ENCODE measurements around the gene NCOA7. TPM values are rescaled to one million over a fixed set of nuclear protein-coding genes. Genes with fewer than 3 reads are reported as not detected.
"Not testable (repeated sequence)": the region's sequence is repeated elsewhere in the genome, so short reads cannot be mapped to it uniquely, and the experiment has no call there.

Gene NCOA7
- total RNA-seq, 1 donor from 2014 or later = 6.3 TPM

GRCh38 chr6:125950293-125950692 lies 159.5 kb downstream of the NCOA7 start:
- Histone ChIP-seq H3K4me3 (ENCODE audit: low read length in 3 of 3) (no peak overlapping the region), H3K27ac (ENCODE audit: low read depth, low read length) (no peak overlapping the region), H3K27me3 (ENCODE audit: control insufficient read depth in 3 of 3, insufficient read depth in 3 of 3, low read length in 3 of 3) (peaks cover 0 to 11% (median 6%) of the 10 kb centered on the region in 3 donors), H3K9ac (ENCODE audit: low read depth in 1 of 3, low read length in 3 of 3) (no peak overlapping the region), H3K4me1 (ENCODE audit: control insufficient read depth in 3 of 3, insufficient read depth in 3 of 3, low read length in 3 of 3) (peaks cover 0 to 4% (median 0%) of the 10 kb centered on the region in 3 donors), H3K36me3 (ENCODE audit: control insufficient read depth in 3 of 3, insufficient read depth in 3 of 3, low read length in 3 of 3) (no peaks in the 10 kb centered on the region), H3K9me3 (ENCODE audit: control insufficient read depth in 3 of 3, low read length in 3 of 3) (no peaks in the 10 kb centered on the region)

GRCh38 chr6:125950716-125951115 lies 160.0 kb downstream of the NCOA7 start:
- H3K27ac ChIP-seq (ENCODE audit: low read depth, low read length); H3K4me3 ChIP-seq (ENCODE audit: low read length in 3 of 3); H3K9me3 ChIP-seq (ENCODE audit: control insufficient read depth in 3 of 3, low read length in 3 of 3); H3K9ac ChIP-seq (ENCODE audit: low read depth in 1 of 3, low read length in 3 of 3); H3K4me1 ChIP-seq (ENCODE audit: control insufficient read depth in 3 of 3, insufficient read depth in 3 of 3, low read length in 3 of 3); H3K36me3 ChIP-seq (ENCODE audit: control insufficient read depth in 3 of 3, insufficient read depth in 3 of 3, low read length in 3 of 3): not testable (repeated sequence)
- peaks cover 0 to 11% (median 6%) of the 10 kb centered on the region in 3 donors for H3K27me3 ChIP-seq (ENCODE audit: control insufficient read depth in 3 of 3, insufficient read depth in 3 of 3, low read length in 3 of 3)

- no peaks in the 10 kb centered on the region for H3K36me3 ChIP-seq (ENCODE audit: control insufficient read depth in 3 of 3, insufficient read depth in 3 of 3, low read length in 3 of 3)
Measured at GRCh38 chr6:125951323-125951722, 160.6 kb downstream of the NCOA7 start.

GRCh38 chr6:125952764-125953501 lies 162.2 kb downstream of the NCOA7 start:
- H3K27ac ChIP-seq (ENCODE audit: low read depth, low read length) = no peak overlapping the region
- H3K36me3 ChIP-seq (ENCODE audit: control insufficient read depth in 3 of 3, insufficient read depth in 3 of 3, low read length in 3 of 3) = peaks cover 0 to 3% (median 0%) of the 10 kb centered on the region in 3 donors
- H3K9me3 ChIP-seq (ENCODE audit: control insufficient read depth in 3 of 3, low read length in 3 of 3) = no peaks in the 10 kb centered on the region
- peaks cover 0 to 11% (median 9%) of the 10 kb centered on the region in 3 donors for H3K4me1 ChIP-seq (ENCODE audit: control insufficient read depth in 3 of 3, insufficient read depth in 3 of 3, low read length in 3 of 3)
- H3K4me3 ChIP-seq (ENCODE audit: low read length in 3 of 3) = no peak overlapping the region
- H3K27me3 ChIP-seq (ENCODE audit: control insufficient read depth in 3 of 3, insufficient read depth in 3 of 3, low read length in 3 of 3) = peaks cover 0 to 11% (median 6%) of the 10 kb centered on the region in 3 donors
- no peak overlapping the region for H3K9ac ChIP-seq (ENCODE audit: low read depth in 1 of 3, low read length in 3 of 3)

More at GRCh38 chr6:125951323-125951722, 160.6 kb downstream of the NCOA7 start:
- Histone ChIP-seq H3K27me3 (ENCODE audit: control insufficient read depth in 3 of 3, insufficient read depth in 3 of 3, low read length in 3 of 3) (peaks cover 0 to 11% (median 6%) of the 10 kb centered on the region in 3 donors), H3K9me3 (ENCODE audit: control insufficient read depth in 3 of 3, low read length in 3 of 3) (no peaks in the 10 kb centered on the region), H3K27ac (ENCODE audit: low read depth, low read length) (no peak overlapping the region), H3K4me1 (ENCODE audit: control insufficient read depth in 3 of 3, insufficient read depth in 3 of 3, low read length in 3 of 3) (peaks cover 0 to 4% (median 3%) of the 10 kb centered on the region in 3 donors), H3K4me3 (ENCODE audit: low read length in 3 of 3) (no peak overlapping the region), H3K9ac (ENCODE audit: low read depth in 1 of 3, low read length in 3 of 3) (no peak overlapping the region)

- Histone ChIP-seq H3K27ac (ENCODE audit: low read depth, low read length) (no peak overlapping the region), H3K4me1 (ENCODE audit: control insufficient read depth in 3 of 3, insufficient read depth in 3 of 3, low read length in 3 of 3) (peaks cover 4 to 17% (median 14%) of the 10 kb centered on the region in 3 donors), H3K9ac (ENCODE audit: low read depth in 1 of 3, low read length in 3 of 3) (no peak overlapping the region), H3K4me3 (ENCODE audit: low read length in 3 of 3) (no peak overlapping the region), H3K27me3 (ENCODE audit: control insufficient read depth in 3 of 3, insufficient read depth in 3 of 3, low read length in 3 of 3) (peaks cover 0 to 11% (median 6%) of the 10 kb centered on the region in 3 donors), H3K9me3 (ENCODE audit: control insufficient read depth in 3 of 3, low read length in 3 of 3) (no peaks in the 10 kb centered on the region), H3K36me3 (ENCODE audit: control insufficient read depth in 3 of 3, insufficient read depth in 3 of 3, low read length in 3 of 3) (peaks cover 0 to 3% (median 0%) of the 10 kb centered on the region in 3 donors)
Measured at GRCh38 chr6:125953502-125953875, 162.7 kb downstream of the NCOA7 start.

GRCh38 chr6:125954735-125955339 lies 164.1 kb downstream of the NCOA7 start:
- H3K9ac ChIP-seq (ENCODE audit: low read depth in 1 of 3, low read length in 3 of 3) = no peak overlapping the region
- H3K36me3 ChIP-seq (ENCODE audit: control insufficient read depth in 3 of 3, insufficient read depth in 3 of 3, low read length in 3 of 3) = peaks cover 2 to 5% (median 2%) of the 10 kb centered on the region in 3 donors
- no peaks in the 10 kb centered on the region for H3K9me3 ChIP-seq (ENCODE audit: control insufficient read depth in 3 of 3, low read length in 3 of 3)
- H3K27me3 ChIP-seq (ENCODE audit: control insufficient read depth in 3 of 3, insufficient read depth in 3 of 3, low read length in 3 of 3) = peaks cover 0 to 11% (median 6%) of the 10 kb centered on the region in 3 donors
- no peak overlapping the region for H3K27ac ChIP-seq (ENCODE audit: low read depth, low read length)
- H3K4me1 ChIP-seq (ENCODE audit: control insufficient read depth in 3 of 3, insufficient read depth in 3 of 3, low read length in 3 of 3) = peaks cover 4 to 26% (median 17%) of the 10 kb centered on the region in 3 donors
- no peak overlapping the region for H3K4me3 ChIP-seq (ENCODE audit: low read length in 3 of 3)

- peaks cover 2 to 5% (median 3%) of the 10 kb centered on the region in 3 donors for H3K36me3 ChIP-seq (ENCODE audit: control insufficient read depth in 3 of 3, insufficient read depth in 3 of 3, low read length in 3 of 3)
- peaks cover 0 to 11% (median 6%) of the 10 kb centered on the region in 3 donors for H3K27me3 ChIP-seq (ENCODE audit: control insufficient read depth in 3 of 3, insufficient read depth in 3 of 3, low read length in 3 of 3)
- no peaks in the 10 kb centered on the region for H3K9me3 ChIP-seq (ENCODE audit: control insufficient read depth in 3 of 3, low read length in 3 of 3)
- peaks cover 4 to 26% (median 17%) of the 10 kb centered on the region in 3 donors for H3K4me1 ChIP-seq (ENCODE audit: control insufficient read depth in 3 of 3, insufficient read depth in 3 of 3, low read length in 3 of 3)
- H3K4me3 ChIP-seq (ENCODE audit: low read length in 3 of 3) = peak overlapping the region; percentile 86 to 94 (median 91)
- peak overlapping the region; percentile 86 for H3K27ac ChIP-seq (ENCODE audit: low read depth, low read length)
- peak overlapping the region; percentile 72 to 96 (median 95) for H3K9ac ChIP-seq (ENCODE audit: low read depth in 1 of 3, low read length in 3 of 3)
Measured at GRCh38 chr6:125955973-125956372, 165.2 kb downstream of the NCOA7 start.

GRCh38 chr6:125956506-125957390 lies 166.0 kb downstream of the NCOA7 start, which contains the start of gene HINT3:
HINT3 (plus strand) TSS chr6:125956770; CDS start chr6:125956978, 208 bp downstream.
- H3K9me3 ChIP-seq (ENCODE audit: control insufficient read depth in 3 of 3, low read length in 3 of 3) = no peaks in the 10 kb centered on the region
- peaks cover 0 to 11% (median 6%) of the 10 kb centered on the region in 3 donors for H3K27me3 ChIP-seq (ENCODE audit: control insufficient read depth in 3 of 3, insufficient read depth in 3 of 3, low read length in 3 of 3)
- H3K4me3 ChIP-seq (ENCODE audit: low read length in 3 of 3) = peak within 1 kb of the TSS; percentile 86 to 94 (median 91)
- peak within 1 kb of the TSS; percentile 86 for H3K27ac ChIP-seq (ENCODE audit: low read depth, low read length)
- peaks cover 4 to 26% (median 17%) of the 10 kb centered on the region in 3 donors for H3K4me1 ChIP-seq (ENCODE audit: control insufficient read depth in 3 of 3, insufficient read depth in 3 of 3, low read length in 3 of 3)
- peaks cover 2 to 5% (median 3%) of the 10 kb centered on the region in 3 donors for H3K36me3 ChIP-seq (ENCODE audit: control insufficient read depth in 3 of 3, insufficient read depth in 3 of 3, low read length in 3 of 3)
- peak within 1 kb of the TSS; percentile 95 to 96 (median 96) for H3K9ac ChIP-seq (ENCODE audit: low read depth in 1 of 3, low read length in 3 of 3)

GRCh38 chr6:125957391-125957693 lies 166.6 kb downstream of the NCOA7 start:
- Histone ChIP-seq H3K36me3 (ENCODE audit: control insufficient read depth in 3 of 3, insufficient read depth in 3 of 3, low read length in 3 of 3) (peaks cover 2 to 5% (median 3%) of the 10 kb centered on the region in 3 donors), H3K4me3 (ENCODE audit: low read length in 3 of 3) (peak overlapping the region; percentile 86 to 94 (median 91)), H3K27me3 (ENCODE audit: control insufficient read depth in 3 of 3, insufficient read depth in 3 of 3, low read length in 3 of 3) (peaks cover 0 to 11% (median 6%) of the 10 kb centered on the region in 3 donors), H3K27ac (ENCODE audit: low read depth, low read length) (peak overlapping the region; percentile 86), H3K4me1 (ENCODE audit: control insufficient read depth in 3 of 3, insufficient read depth in 3 of 3, low read length in 3 of 3) (peaks cover 4 to 26% (median 17%) of the 10 kb centered on the region in 3 donors), H3K9me3 (ENCODE audit: control insufficient read depth in 3 of 3, low read length in 3 of 3) (no peaks in the 10 kb centered on the region), H3K9ac (ENCODE audit: low read depth in 1 of 3, low read length in 3 of 3) (peak overlapping the region; percentile 95 to 96 (median 96))
